LNCAP (cell line): ENCODE measurements around the gene HSF5.

Experiments used
- TF ChIP-seq, protein P1 (sequence below): fragments of 450-650 bp; IDR thresholded peaks from 2 replicates; pipeline ENCODE4 v1.5.1; 2017; ENCODE audit warnings: mild to moderate bottlenecking

The HSF5 gene

DNA sequence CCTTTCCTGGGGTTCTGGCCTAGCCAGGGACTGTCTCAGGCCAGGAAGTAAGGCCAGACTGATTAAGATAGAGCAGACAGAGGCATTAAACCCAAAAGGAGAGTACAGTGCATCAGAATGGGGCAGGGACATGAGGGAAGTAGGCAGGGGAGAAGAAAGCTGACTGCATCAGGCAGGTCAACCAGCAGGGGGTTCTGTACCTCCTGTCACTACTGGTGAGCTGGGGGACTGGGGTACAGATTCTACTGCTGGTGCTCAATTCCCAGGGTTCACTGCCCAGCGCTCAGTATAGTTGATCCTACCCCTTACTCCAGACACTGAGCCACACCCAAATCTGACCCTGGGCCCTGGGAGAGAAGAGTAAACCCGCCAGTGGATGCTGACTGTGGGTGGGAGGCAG, 39.1 kb upstream of the HSF5 start:
- TF ChIP-seq, protein P1, sequence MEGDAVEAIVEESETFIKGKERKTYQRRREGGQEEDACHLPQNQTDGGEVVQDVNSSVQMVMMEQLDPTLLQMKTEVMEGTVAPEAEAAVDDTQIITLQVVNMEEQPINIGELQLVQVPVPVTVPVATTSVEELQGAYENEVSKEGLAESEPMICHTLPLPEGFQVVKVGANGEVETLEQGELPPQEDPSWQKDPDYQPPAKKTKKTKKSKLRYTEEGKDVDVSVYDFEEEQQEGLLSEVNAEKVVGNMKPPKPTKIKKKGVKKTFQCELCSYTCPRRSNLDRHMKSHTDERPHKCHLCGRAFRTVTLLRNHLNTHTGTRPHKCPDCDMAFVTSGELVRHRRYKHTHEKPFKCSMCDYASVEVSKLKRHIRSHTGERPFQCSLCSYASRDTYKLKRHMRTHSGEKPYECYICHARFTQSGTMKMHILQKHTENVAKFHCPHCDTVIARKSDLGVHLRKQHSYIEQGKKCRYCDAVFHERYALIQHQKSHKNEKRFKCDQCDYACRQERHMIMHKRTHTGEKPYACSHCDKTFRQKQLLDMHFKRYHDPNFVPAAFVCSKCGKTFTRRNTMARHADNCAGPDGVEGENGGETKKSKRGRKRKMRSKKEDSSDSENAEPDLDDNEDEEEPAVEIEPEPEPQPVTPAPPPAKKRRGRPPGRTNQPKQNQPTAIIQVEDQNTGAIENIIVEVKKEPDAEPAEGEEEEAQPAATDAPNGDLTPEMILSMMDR, result no peak

DNA sequence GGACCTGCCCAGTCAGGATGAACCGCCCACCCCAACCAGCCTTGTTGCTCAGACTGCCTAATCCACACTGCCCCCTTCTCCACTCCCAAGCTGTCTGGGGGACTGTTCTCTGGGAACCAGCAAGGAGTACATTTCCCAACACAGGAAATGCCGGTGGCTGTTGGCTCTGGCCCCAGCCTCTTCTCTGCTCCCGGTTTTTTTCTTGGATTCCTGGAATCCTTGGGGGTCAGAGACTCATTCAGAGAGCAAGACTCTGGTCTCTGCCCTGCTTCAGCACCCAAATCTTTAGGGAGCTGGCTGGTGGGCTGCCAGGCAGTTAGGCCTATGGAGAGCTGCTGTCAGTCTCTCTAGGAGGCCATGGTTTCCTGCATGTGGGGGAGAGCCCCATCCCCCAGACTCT, 37.0 kb upstream of the HSF5 start:
- TF ChIP-seq, protein P1, result no peak

GRCh38 chr17:58521680-58522079, 33.5 kb upstream of the HSF5 start:
- TF ChIP-seq, protein P1, result no peak

GRCh38 chr17:58520843-58521430, 32.7 kb upstream of the HSF5 start:
- TF ChIP-seq, protein P1, result no peak

DNA sequence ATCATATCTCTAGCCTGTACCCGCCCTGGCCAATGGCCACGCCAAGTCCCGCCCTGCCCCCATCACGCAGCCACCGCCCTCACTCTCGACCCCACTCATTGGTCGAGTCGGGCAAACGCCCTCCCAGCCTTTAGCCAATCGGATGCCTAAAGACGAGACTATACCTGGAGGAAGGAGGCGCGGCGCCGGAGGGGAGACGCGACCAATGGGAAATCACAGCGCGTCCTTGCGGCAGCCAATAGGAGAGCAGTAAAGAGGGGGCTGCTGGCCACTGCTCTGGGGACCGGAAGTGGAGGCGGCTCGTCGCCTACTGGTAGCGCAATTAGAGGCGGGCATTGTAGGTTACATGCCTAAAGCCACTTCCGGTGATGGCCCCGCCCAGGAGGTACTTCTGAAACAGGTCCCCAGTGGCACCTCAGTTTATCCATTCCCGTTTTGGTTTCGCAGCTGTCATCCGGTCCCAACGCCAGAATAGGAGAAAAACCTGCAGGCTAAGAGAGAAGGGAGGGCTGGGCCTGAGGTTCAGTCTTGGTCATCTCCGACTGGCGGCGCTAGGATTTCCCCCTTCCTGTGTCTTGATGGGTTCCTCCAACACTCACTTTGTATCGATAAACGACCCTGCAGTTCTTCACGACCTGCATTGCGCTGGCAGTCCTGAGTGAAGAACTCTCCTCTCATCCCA, 29.9 kb upstream of the HSF5 start:
- TF ChIP-seq, protein P1, result no peak

DNA sequence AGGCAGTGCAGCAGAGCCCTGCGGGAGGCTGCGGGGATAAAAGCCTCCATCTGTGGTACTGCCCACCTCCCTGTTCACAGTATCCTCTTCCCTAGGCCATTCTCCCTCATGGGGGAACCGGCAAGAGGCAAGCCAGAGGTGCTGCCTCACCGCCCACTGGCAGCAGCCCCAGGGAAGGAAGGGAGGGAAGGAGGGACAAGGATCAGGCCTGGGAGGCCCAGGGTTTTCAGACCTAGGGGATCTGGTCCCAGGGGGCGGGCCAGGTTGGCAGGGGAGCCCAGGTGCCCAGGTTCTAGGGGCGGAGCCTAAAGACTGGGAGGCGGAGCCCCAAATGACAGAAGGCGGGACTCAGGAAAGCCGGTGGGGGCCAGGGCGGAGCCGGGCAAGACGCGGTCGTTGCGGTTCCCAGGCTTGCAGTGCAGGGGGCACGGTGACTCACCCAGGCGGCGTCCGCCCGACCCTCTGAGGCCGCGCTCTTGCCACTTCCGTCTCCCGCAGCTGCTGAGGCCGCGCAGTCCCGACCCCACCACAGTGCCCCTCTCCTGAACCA, 29.2 kb upstream of the HSF5 start:
- TF ChIP-seq, protein P1, result no peak

DNA sequence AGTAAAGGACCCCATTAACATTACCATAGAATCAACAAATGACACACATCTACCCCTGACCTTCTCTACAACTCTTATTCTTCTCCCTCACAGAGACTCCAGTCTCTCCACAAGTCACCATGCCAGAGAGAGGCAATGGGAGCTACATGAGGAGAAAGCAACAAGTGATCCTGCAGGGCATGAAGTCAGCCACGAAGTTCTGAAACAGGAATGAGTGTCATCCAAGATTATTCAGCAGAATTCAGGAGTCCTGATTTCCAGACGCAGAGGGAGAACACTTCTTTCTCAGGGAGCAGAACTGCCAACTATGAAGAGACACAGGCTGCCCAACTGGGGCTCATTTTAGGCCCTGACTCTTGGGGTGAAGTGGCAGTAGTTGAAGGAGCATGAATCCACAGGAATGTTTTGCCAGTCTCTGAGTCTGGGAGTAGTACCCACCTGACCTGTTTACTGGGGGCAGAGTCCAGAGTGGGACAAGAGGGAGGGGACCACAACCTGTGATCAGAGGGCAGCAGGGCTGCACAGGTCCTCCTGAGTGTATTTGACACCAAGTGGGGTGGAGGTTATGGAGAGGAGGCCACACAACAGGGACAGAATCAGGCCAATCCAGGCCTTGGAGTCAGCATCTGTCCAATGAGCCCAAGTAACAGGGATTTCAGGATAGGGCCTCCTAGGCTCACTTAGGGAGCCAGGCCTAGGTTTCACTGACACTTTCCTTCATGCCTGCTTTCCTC, 28.6 kb upstream of the HSF5 start:
- TF ChIP-seq, protein P1, result no peak
